Activated naive CD8-positive, alpha-beta T cell treated with anti-CD3 and anti-CD28 coated beads, Interleukin-2, amount 10 ng/mL, durations not matched to agents 7 days and 5 days (primary cell): ENCODE results near the gene TRIM24. TPM values are rescaled to one million over a fixed set of nuclear protein-coding genes. Genes with fewer than 3 reads are reported as not detected.
"Not testable (repeated sequence)": the region's sequence is repeated elsewhere in the genome, so short reads cannot be mapped to it uniquely, and the experiment has no call there.

Source experiments
- ATAC-seq: fragments of 150-1000 bp; cut with Tn5 transposase; one replicate; pipeline ENCODE4 v1.10.0; 2021; ENCODE audit warnings: low read depth, moderate library complexity
- POLR2A ChIA-PET: fragments of 350-600 bp; sonication (Branson Sonifier 250); formaldehyde crosslinking; loops from one replicate; lab custom pipeline; 2021; ENCODE audit warnings: antibody characterized with exemption; lab: Charles Lee
- DNase-seq: peaks from one replicate; pipeline ENCODE4 v3.0.0; 2021
- H3K27ac Mint-ChIP-seq: one replicate; pipeline ENCODE4 v1.8.0; 2022; ENCODE audit warnings: mild to moderate bottlenecking, mixed read lengths
- H3K27me3 Mint-ChIP-seq: one replicate; pipeline ENCODE4 v1.8.0; 2022; ENCODE audit warnings: mild to moderate bottlenecking, moderate library complexity, mixed read lengths
- H3K36me3 Mint-ChIP-seq: one replicate; pipeline ENCODE4 v1.8.0; 2021; ENCODE audit warnings: mild to moderate bottlenecking, mixed read lengths
- H3K4me1 Mint-ChIP-seq: one replicate; pipeline ENCODE4 v1.8.0; 2021; ENCODE audit warnings: mixed read lengths
- H3K4me3 Mint-ChIP-seq: one replicate; pipeline ENCODE4 v1.8.0; 2022; ENCODE audit warnings: mild to moderate bottlenecking, moderate library complexity, mixed read lengths
- H3K9me3 Mint-ChIP-seq: one replicate; pipeline ENCODE4 v1.8.0; 2021; ENCODE audit warnings: mixed read lengths
- total RNA-seq, 2 experiments: library from RNA; stranded (reverse); gene quantifications; one replicate each; pipeline ENCODE4 v1.2.3, GENCODE V29; 2021

Gene TRIM24
- total RNA-seq, 2 experiments from 2014 or later = 22.6 to 22.8 TPM

- POLR2A ChIA-PET = no interaction called here
- DNase-seq (no peak), ATAC-seq (no peak)
- no peak overlapping the region for H3K27ac Mint-ChIP-seq
- peaks cover 5% of the 10 kb centered on the region for H3K4me1 Mint-ChIP-seq
- H3K4me3 Mint-ChIP-seq = no peak overlapping the region
- H3K36me3 Mint-ChIP-seq = peaks cover 45% of the 10 kb centered on the region
- peaks cover 11% of the 10 kb centered on the region for H3K9me3 Mint-ChIP-seq
- H3K27me3 Mint-ChIP-seq = no peaks in the 10 kb centered on the region
Observed at GRCh38 chr7:138491612-138492386, 31.7 kb downstream of the TRIM24 start.

- H3K36me3 Mint-ChIP-seq = peaks cover 46% of the 10 kb centered on the region
Observed at GRCh38 chr7:138492423-138492822, 32.4 kb downstream of the TRIM24 start.

GRCh38 chr7:138493535-138493934 is 33.5 kb downstream of the TRIM24 start:
- peaks cover 13% of the 10 kb centered on the region for H3K9me3 Mint-ChIP-seq
- H3K27me3 Mint-ChIP-seq = no peaks in the 10 kb centered on the region
- H3K4me3 Mint-ChIP-seq = no peak overlapping the region
- peaks cover 47% of the 10 kb centered on the region for H3K36me3 Mint-ChIP-seq
- H3K4me1 Mint-ChIP-seq = peaks cover 4% of the 10 kb centered on the region
- POLR2A ChIA-PET = no interaction called here
- DNase-seq = no peak
- H3K27ac Mint-ChIP-seq = no peak overlapping the region
- no peak for ATAC-seq

More at GRCh38 chr7:138492423-138492822, 32.4 kb downstream of the TRIM24 start:
- no peak for ATAC-seq
- Mint-ChIP-seq H3K4me3 (no peak overlapping the region), H3K9me3 (peaks cover 12% of the 10 kb centered on the region), H3K27me3 (no peaks in the 10 kb centered on the region), H3K4me1 (peaks cover 5% of the 10 kb centered on the region), H3K27ac (no peak overlapping the region)
- POLR2A ChIA-PET = no interaction called here
- no peak for DNase-seq

GRCh38 chr7:138495485-138495884 is 35.4 kb downstream of the TRIM24 start:
- POLR2A ChIA-PET = no interaction called here
- H3K9me3 Mint-ChIP-seq = peaks cover 14% of the 10 kb centered on the region
- peaks cover 50% of the 10 kb centered on the region for H3K36me3 Mint-ChIP-seq
- H3K27me3 Mint-ChIP-seq = no peaks in the 10 kb centered on the region
- H3K4me1 Mint-ChIP-seq = peaks cover 5% of the 10 kb centered on the region
- DNase-seq (no peak), ATAC-seq (no peak)
- H3K4me3 Mint-ChIP-seq = no peak overlapping the region
- no peak overlapping the region for H3K27ac Mint-ChIP-seq

GRCh38 chr7:138499340-138499739 is 39.3 kb downstream of the TRIM24 start:
- peaks cover 35% of the 10 kb centered on the region for H3K36me3 Mint-ChIP-seq
- no peak for ATAC-seq

GRCh38 chr7:138500303-138500702 is 40.2 kb downstream of the TRIM24 start:
- H3K36me3 Mint-ChIP-seq = peaks cover 42% of the 10 kb centered on the region
- ATAC-seq, DNase-seq, H3K4me3 Mint-ChIP-seq, H3K27me3 Mint-ChIP-seq, H3K4me1 Mint-ChIP-seq, H3K27ac Mint-ChIP-seq: not testable (repeated sequence)
- POLR2A ChIA-PET = interaction anchor here (0.6 kb wide), 1 partner anchor 26 kb away, joined by 4 read pairs; no protein-coding TSS in a partner anchor
- peaks cover 12% of the 10 kb centered on the region for H3K9me3 Mint-ChIP-seq

More at GRCh38 chr7:138499340-138499739, 39.3 kb downstream of the TRIM24 start:
- POLR2A ChIA-PET = no interaction called here
- Mint-ChIP-seq H3K4me3 (no peak overlapping the region), H3K4me1 (peaks cover 10% of the 10 kb centered on the region), H3K27ac (no peak overlapping the region), H3K9me3 (peaks cover 11% of the 10 kb centered on the region), H3K27me3 (no peaks in the 10 kb centered on the region)
- DNase-seq = no peak

GRCh38 chr7:138500892-138501291 is 40.8 kb downstream of the TRIM24 start:
- H3K27me3 Mint-ChIP-seq = no peaks in the 10 kb centered on the region
- DNase-seq = no peak
- peaks cover 12% of the 10 kb centered on the region for H3K9me3 Mint-ChIP-seq
- H3K36me3 Mint-ChIP-seq = peaks cover 46% of the 10 kb centered on the region
- POLR2A ChIA-PET = no interaction called here
- H3K27ac Mint-ChIP-seq = no peak overlapping the region
- H3K4me3 Mint-ChIP-seq = no peak overlapping the region
- peaks cover 7% of the 10 kb centered on the region for H3K4me1 Mint-ChIP-seq
- no peak for ATAC-seq

GRCh38 chr7:138502023-138502767 is 42.1 kb downstream of the TRIM24 start:
- POLR2A ChIA-PET = no interaction called here
- Mint-ChIP-seq H3K27me3 (no peaks in the 10 kb centered on the region), H3K4me3 (no peak overlapping the region), H3K9me3 (peaks cover 9% of the 10 kb centered on the region), H3K27ac (no peak overlapping the region), H3K36me3 (peaks cover 45% of the 10 kb centered on the region), H3K4me1 (peaks cover 7% of the 10 kb centered on the region)
- no peak for ATAC-seq
- DNase-seq = no peak

GRCh38 chr7:138505361-138505873 is 45.4 kb downstream of the TRIM24 start:
- Mint-ChIP-seq H3K9me3 (peaks cover 3% of the 10 kb centered on the region), H3K36me3 (peaks cover 44% of the 10 kb centered on the region), H3K27me3 (no peaks in the 10 kb centered on the region), H3K4me3 (no peak overlapping the region), H3K27ac (no peak overlapping the region), H3K4me1 (peaks cover 5% of the 10 kb centered on the region)
- DNase-seq (no peak), ATAC-seq (no peak)
- POLR2A ChIA-PET = no interaction called here

GRCh38 chr7:138506764-138507163 is 46.7 kb downstream of the TRIM24 start:
- H3K9me3 Mint-ChIP-seq = peaks cover 7% of the 10 kb centered on the region
- H3K4me1 Mint-ChIP-seq = peaks cover 5% of the 10 kb centered on the region
- H3K27ac Mint-ChIP-seq = no peak overlapping the region
- DNase-seq (no peak), ATAC-seq (no peak)
- H3K4me3 Mint-ChIP-seq = no peak overlapping the region
- H3K36me3 Mint-ChIP-seq = peaks cover 56% of the 10 kb centered on the region
- no peaks in the 10 kb centered on the region for H3K27me3 Mint-ChIP-seq
- POLR2A ChIA-PET = no interaction called here

- H3K4me1 Mint-ChIP-seq = no peaks in the 10 kb centered on the region
- no peaks in the 10 kb centered on the region for H3K27me3 Mint-ChIP-seq
- H3K9me3 Mint-ChIP-seq = peaks cover 7% of the 10 kb centered on the region
- no peak overlapping the region for H3K27ac Mint-ChIP-seq
- POLR2A ChIA-PET = interaction anchor here (0.7 kb wide), 1 partner anchor 42 kb away, joined by 3 read pairs; no protein-coding TSS in a partner anchor
- no peak overlapping the region for H3K4me3 Mint-ChIP-seq
- ATAC-seq (no peak), DNase-seq (no peak)
- peaks cover 74% of the 10 kb centered on the region for H3K36me3 Mint-ChIP-seq
Observed at GRCh38 chr7:138510003-138510402, 49.9 kb downstream of the TRIM24 start.

- no peaks in the 10 kb centered on the region for H3K4me1 Mint-ChIP-seq
- H3K36me3 Mint-ChIP-seq = peaks cover 76% of the 10 kb centered on the region
- ATAC-seq (no peak), DNase-seq (no peak)
- no peak overlapping the region for H3K27ac Mint-ChIP-seq
- POLR2A ChIA-PET = no interaction called here
- no peaks in the 10 kb centered on the region for H3K27me3 Mint-ChIP-seq
- H3K4me3 Mint-ChIP-seq = no peak overlapping the region
- peaks cover 5% of the 10 kb centered on the region for H3K9me3 Mint-ChIP-seq
Observed at GRCh38 chr7:138512092-138512858, 52.2 kb downstream of the TRIM24 start.

GRCh38 chr7:138512885-138513284 is 52.8 kb downstream of the TRIM24 start:
- DNase-seq (no peak), ATAC-seq (no peak)
- H3K4me1 Mint-ChIP-seq = no peaks in the 10 kb centered on the region
- peaks cover 80% of the 10 kb centered on the region for H3K36me3 Mint-ChIP-seq
- H3K27ac Mint-ChIP-seq = no peak overlapping the region
- no peaks in the 10 kb centered on the region for H3K27me3 Mint-ChIP-seq
- peaks cover 5% of the 10 kb centered on the region for H3K9me3 Mint-ChIP-seq
- no peak overlapping the region for H3K4me3 Mint-ChIP-seq
- POLR2A ChIA-PET = no interaction called here
